HepG2 (cell line): ENCODE measurements around the gene ARF4. TPM values are rescaled to one million over a fixed set of nuclear protein-coding genes. Genes with fewer than 3 reads are reported as not detected.
A peak's percentile ranks its signal among the peaks of the same experiment; 100 is the strongest.

Experiments
- AKNA ChIP-seq: sonication (generic); formaldehyde crosslinking; IDR thresholded peaks from 2 replicates; pipeline ENCODE4 v1.4.0; 2020; ENCODE audit warnings: missing genetic modification reagents, borderline replicate concordance
- FOXM1 ChIP-seq: sonication (generic); formaldehyde crosslinking; IDR thresholded peaks from 2 replicates; pipeline ENCODE4 v1.5.0; 2020; ENCODE audit warnings: missing genetic modification reagents
- TCF12 ChIP-seq, 2 experiments: fragments of 450-650 bp in 1 of 2; sonication (generic) in 1 of 2; formaldehyde crosslinking in 1 of 2; IDR thresholded peaks; 2 replicates each; pipeline versions ENCODE4 v1.6.1 to v1.8.0; 2017 to 2022; ENCODE audit warnings: antibody characterized with exemption in 1 of 2, mild to moderate bottlenecking in 1 of 2, missing genetic modification reagents in 1 of 2, moderate library complexity in 1 of 2
- THAP8 ChIP-seq: sonication (generic); formaldehyde crosslinking; IDR thresholded peaks from 2 replicates; pipeline ENCODE4 v1.5.1; 2020; ENCODE audit warnings: missing genetic modification reagents, mild to moderate bottlenecking, borderline replicate concordance
- ZFP91 ChIP-seq: sonication (generic); formaldehyde crosslinking; IDR thresholded peaks from 2 replicates; pipeline ENCODE4 v1.9.0; 2022; ENCODE audit warnings: missing genetic modification reagents, mild to moderate bottlenecking, borderline replicate concordance
- ZGPAT ChIP-seq: IDR thresholded peaks from 2 replicates; pipeline ENCODE4 v1.6.1; 2016; ENCODE audit warnings: mild to moderate bottlenecking
- ZNF12 ChIP-seq: sonication (generic); formaldehyde crosslinking; IDR thresholded peaks from 2 replicates; pipeline ENCODE4 v1.5.0; 2020; ENCODE audit warnings: missing genetic modification reagents
- ZNF562 ChIP-seq: sonication (generic); formaldehyde crosslinking; IDR thresholded peaks from 2 replicates; pipeline ENCODE4 v1.8.0; 2022; ENCODE audit warnings: missing genetic modification reagents, borderline replicate concordance
- polyA plus RNA-seq, 8 experiments: library from polyadenylated mRNA; depleted of rRNA in 3 of 8; stranded (reverse) in 7 of 8; unstranded in 1 of 8; fragments of >200 nt; fragmentation: Illumina TruSeq in 4 of 8; extraction: Trizol in 4 of 8; gene quantifications; 2 replicates each; pipeline versions ENCODE4 v1.2.1 to v1.2.3, GENCODE V29; 2011 to 2016; ENCODE audit warnings: low read depth in 4 of 8, missing spikeins in 1 of 8, mixed read lengths in 1 of 8; ENCODE audit not compliant: insufficient read depth in 1 of 8
- total RNA-seq, 5 experiments: library from RNA; depleted of rRNA; stranded (reverse); fragments of >200 nt; fragmentation: Illumina TruSeq; extraction: Trizol; gene quantifications; 2 replicates each; pipeline ENCODE4 v1.2.3, GENCODE V29; 2016; ENCODE audit warnings: low read depth in 1 of 5
- TF ChIP-seq, protein P1 (sequence below), 2 experiments: sonication (generic) in 1 of 2; formaldehyde crosslinking in 1 of 2; IDR thresholded peaks; 2 replicates each; pipeline versions ENCODE4 v1.4.0 to v1.6.1; 2016 to 2020; ENCODE audit warnings: borderline replicate concordance in 1 of 2, low read depth in 1 of 2, mild to moderate bottlenecking in 1 of 2, missing genetic modification reagents in 1 of 2
- TF ChIP-seq, protein P2 (sequence below): sonication (generic); formaldehyde crosslinking; IDR thresholded peaks from 2 replicates; pipeline ENCODE4 v1.5.1; 2020; ENCODE audit warnings: mild to moderate bottlenecking, missing genetic modification reagents, moderate library complexity

Gene ARF4
- total and polyA plus RNA-seq, 2 of the 13 experiments (the other 11 are each of a cell fraction or from before 2014, with no cell fraction given), result 184 to 250 TPM

DNA sequence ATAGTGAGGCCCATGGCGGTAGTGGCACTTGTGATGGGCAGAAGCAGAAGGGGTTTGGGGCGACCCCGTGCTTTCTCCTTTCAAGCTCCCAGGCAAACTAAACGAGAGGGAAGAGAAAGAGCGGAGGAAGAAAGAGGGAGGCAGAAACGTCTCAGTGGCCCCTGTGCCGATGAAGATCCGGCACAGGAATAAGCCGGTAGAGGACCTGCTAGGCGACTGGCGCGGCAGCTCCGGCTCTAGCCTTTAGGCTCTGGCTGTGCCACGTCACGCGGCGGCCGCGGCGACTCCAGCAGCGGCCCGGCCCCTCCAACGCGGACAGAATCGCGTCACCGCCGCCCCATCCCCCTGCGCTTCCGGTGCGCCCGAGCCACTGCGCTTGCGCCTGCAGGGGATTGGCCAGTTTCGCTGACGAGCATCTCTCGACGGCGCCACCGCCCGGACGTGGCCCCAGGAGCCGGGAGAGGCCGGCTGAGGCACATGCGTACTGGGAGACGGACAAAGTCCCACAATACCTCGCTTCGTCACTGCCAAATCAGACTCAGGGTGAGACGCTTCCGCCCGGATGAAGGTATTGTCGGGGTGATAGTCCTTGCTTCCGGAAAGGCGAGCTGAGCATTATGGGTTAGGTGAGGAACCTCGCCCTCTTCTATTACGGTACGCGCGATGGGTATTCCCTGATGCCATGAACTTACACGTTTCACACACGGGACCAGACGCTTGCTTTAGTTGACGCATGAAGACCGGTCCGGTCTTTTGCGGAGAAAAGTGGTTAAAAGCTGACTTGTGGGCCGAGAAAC, at the start of gene ARF4 (continued):
- TF ChIP-seq ZFP91 (CRISPR knock-in tag), result peak; percentile 92; the same call in 1 of the 2 replicates
- no peak for TF ChIP-seq ZNF12 (CRISPR knock-in tag)
- no peak for TF ChIP-seq FOXM1 (CRISPR knock-in tag)
- no peak for TF ChIP-seq TCF12 (IDR thresholded peaks at IDR 0.05)
- TF ChIP-seq TCF12 (CRISPR knock-in tag; IDR thresholded peaks at IDR 0.05), result 0 out of 2 replicates have a peak, but pooled peaks have one; percentile 68
- no peak; the same call in 1 of the 2 replicates for TF ChIP-seq THAP8 (CRISPR knock-in tag)
- no peak for TF ChIP-seq ZNF562 (CRISPR knock-in tag)
- TF ChIP-seq, protein P1, sequence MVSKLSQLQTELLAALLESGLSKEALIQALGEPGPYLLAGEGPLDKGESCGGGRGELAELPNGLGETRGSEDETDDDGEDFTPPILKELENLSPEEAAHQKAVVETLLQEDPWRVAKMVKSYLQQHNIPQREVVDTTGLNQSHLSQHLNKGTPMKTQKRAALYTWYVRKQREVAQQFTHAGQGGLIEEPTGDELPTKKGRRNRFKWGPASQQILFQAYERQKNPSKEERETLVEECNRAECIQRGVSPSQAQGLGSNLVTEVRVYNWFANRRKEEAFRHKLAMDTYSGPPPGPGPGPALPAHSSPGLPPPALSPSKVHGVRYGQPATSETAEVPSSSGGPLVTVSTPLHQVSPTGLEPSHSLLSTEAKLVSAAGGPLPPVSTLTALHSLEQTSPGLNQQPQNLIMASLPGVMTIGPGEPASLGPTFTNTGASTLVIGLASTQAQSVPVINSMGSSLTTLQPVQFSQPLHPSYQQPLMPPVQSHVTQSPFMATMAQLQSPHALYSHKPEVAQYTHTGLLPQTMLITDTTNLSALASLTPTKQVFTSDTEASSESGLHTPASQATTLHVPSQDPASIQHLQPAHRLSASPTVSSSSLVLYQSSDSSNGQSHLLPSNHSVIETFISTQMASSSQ (IDR thresholded peaks at IDR 0.05; ENCODE audit: low read depth), result peak; percentile 19
- TF ChIP-seq, protein P1 (CRISPR knock-in tag; IDR thresholded peaks at IDR 0.05; ENCODE audit: borderline replicate concordance), result peak; percentile 40; the same call in 1 of the 2 replicates
- TF ChIP-seq ZGPAT (CRISPR knock-in tag), result peak; percentile 91
- TF ChIP-seq, protein P2, sequence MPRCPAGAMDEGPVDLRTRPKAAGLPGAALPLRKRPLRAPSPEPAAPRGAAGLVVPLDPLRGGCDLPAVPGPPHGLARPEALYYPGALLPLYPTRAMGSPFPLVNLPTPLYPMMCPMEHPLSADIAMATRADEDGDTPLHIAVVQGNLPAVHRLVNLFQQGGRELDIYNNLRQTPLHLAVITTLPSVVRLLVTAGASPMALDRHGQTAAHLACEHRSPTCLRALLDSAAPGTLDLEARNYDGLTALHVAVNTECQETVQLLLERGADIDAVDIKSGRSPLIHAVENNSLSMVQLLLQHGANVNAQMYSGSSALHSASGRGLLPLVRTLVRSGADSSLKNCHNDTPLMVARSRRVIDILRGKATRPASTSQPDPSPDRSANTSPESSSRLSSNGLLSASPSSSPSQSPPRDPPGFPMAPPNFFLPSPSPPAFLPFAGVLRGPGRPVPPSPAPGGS (CRISPR knock-in tag), result peak; percentile 26; the same call in 1 of the 2 replicates
- TF ChIP-seq AKNA (CRISPR knock-in tag), result no peak
